Subcutaneous preadipocyte (primary cell): Measurements from ENCODE around the gene AFF4. TPM values are rescaled to one million over a fixed set of nuclear protein-coding genes. Genes with fewer than 3 reads are reported as not detected.

ENCODE experiments used
- small RNA-seq: library from RNA; depleted of rRNA; stranded (forward); fragments of <200 nt; gene quantifications from one replicate; pipeline ENCODE3, GENCODE V24; 2012
- total RNA-seq: library from RNA; depleted of rRNA; stranded (reverse); fragments of >200 nt; gene quantifications from 2 replicates; pipeline ENCODE4 v1.2.3, GENCODE V29; 2012

Gene AFF4, protein sequence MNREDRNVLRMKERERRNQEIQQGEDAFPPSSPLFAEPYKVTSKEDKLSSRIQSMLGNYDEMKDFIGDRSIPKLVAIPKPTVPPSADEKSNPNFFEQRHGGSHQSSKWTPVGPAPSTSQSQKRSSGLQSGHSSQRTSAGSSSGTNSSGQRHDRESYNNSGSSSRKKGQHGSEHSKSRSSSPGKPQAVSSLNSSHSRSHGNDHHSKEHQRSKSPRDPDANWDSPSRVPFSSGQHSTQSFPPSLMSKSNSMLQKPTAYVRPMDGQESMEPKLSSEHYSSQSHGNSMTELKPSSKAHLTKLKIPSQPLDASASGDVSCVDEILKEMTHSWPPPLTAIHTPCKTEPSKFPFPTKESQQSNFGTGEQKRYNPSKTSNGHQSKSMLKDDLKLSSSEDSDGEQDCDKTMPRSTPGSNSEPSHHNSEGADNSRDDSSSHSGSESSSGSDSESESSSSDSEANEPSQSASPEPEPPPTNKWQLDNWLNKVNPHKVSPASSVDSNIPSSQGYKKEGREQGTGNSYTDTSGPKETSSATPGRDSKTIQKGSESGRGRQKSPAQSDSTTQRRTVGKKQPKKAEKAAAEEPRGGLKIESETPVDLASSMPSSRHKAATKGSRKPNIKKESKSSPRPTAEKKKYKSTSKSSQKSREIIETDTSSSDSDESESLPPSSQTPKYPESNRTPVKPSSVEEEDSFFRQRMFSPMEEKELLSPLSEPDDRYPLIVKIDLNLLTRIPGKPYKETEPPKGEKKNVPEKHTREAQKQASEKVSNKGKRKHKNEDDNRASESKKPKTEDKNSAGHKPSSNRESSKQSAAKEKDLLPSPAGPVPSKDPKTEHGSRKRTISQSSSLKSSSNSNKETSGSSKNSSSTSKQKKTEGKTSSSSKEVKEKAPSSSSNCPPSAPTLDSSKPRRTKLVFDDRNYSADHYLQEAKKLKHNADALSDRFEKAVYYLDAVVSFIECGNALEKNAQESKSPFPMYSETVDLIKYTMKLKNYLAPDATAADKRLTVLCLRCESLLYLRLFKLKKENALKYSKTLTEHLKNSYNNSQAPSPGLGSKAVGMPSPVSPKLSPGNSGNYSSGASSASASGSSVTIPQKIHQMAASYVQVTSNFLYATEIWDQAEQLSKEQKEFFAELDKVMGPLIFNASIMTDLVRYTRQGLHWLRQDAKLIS
- 41.9 and 56.3 TPM in 2 replicates for total RNA-seq

GRCh38 chr5:132963171-132964104 is at the start of gene AFF4:
Gene AFF4, minus strand, starts transcription at chr5:132963634. Its CDS starts 26,445 bp downstream, at chr5:132937189.

GRCh38 chr5:132873119-132873929 is 90.1 kb downstream of the AFF4 start, which contains the start of gene LEAP2:
Gene LEAP2, plus strand, starts transcription at chr5:132873668. Its CDS starts 27 bp downstream, at chr5:132873695.

DNA sequence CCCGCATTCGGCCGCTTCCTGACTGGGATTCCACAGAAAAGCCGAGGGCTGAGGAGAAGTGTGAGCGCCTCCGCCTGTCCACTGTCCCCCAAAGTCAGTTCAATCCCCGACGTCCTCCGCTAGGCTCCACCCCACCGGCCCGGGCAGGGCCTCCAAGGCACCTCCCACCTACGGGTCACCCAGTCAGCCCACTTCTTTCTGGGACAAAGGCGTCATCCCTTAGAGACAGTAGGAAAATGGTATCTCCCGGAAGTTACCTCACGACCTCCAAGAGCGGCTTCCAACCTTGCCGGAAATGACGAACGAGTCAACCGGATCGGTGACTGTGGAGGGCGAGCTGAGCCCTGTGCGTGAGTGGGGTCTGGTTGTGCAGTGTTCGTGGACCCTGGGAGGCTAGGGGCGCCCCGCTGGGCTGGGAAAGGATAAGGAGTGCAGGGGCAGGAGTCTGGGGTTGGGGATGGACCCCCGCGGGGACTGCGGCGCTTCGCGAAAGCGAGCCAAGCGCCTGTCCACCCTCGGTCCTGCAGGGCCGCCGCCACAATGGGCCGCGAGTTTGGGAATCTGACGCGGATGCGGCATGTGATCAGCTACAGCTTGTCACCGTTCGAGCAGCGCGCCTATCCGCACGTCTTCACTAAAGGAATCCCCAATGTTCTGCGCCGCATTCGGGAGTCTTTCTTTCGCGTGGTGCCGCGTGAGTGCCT is 96.9 kb downstream of the AFF4 start, which contains the start of the genes GDF9 and UQCRQ:
Gene GDF9 (minus strand): TSS at position 128 of the 704 bp plus-strand sequence. CDS start 1,936 bp downstream, outside the sequence.
Gene UQCRQ (plus strand): TSS at position 301 of the 704 bp plus-strand sequence. CDS start 240 bp downstream, at position 541.

GRCh38 chr5:132830436-132831094 is 132.9 kb downstream of the AFF4 start, which contains the start of gene SHROOM1:
Gene SHROOM1, minus strand, starts transcription at chr5:132830647. Its CDS starts 4,507 bp downstream, at chr5:132826140.

Small RNA genes lying within 50 kb of the gene (small RNA-seq; reads per million reads assigned to genes)
- gene AC113410.1 (not detected), gene ATP6V0E1P1 (not detected), gene RF00019 (not detected), gene RNA5SP192 (not detected)

Other genes starting within 250 kb of the AFF4 start
- 3.7 and 5.9 TPM in 2 replicates for gene KIF3A, start 226.1 kb downstream of the AFF4 start, total RNA-seq
- gene CCNI2, start 216.2 kb downstream of the AFF4 start, total RNA-seq: not detected in 2 replicates
- 23.9 and 33.2 TPM in 2 replicates for gene SEPTIN8, start 186.4 kb downstream of the AFF4 start, total RNA-seq
- not detected in 2 replicates for gene SOWAHA, start 150.3 kb downstream of the AFF4 start, total RNA-seq
- 3.3 and 7.8 TPM in 2 replicates for gene SHROOM1, start 133.0 kb downstream of the AFF4 start, total RNA-seq
- 0.20 and 0.37 TPM in 2 replicates for gene GDF9, start 97.2 kb downstream of the AFF4 start, total RNA-seq
- 93.2 and 135 TPM in 2 replicates for gene UQCRQ, start 97.0 kb downstream of the AFF4 start, total RNA-seq
- gene LEAP2, start 90.0 kb downstream of the AFF4 start, total RNA-seq: 0.37 and 0.59 TPM in 2 replicates
- gene ZCCHC10, start 62.9 kb upstream of the AFF4 start, total RNA-seq: 7.3 and 8.6 TPM in 2 replicates
- gene HSPA4, start 88.4 kb upstream of the AFF4 start, total RNA-seq: 117 and 148 TPM in 2 replicates